ENCODE data around the gene STX2. TPM values are rescaled to one million over a fixed set of nuclear protein-coding genes. Genes with fewer than 3 reads are reported as not detected.

The STX2 gene
- total RNA-seq, 1 donor from 2014 or later: 17.4 TPM

GRCh38 chr12:130879781-130880389 lies 40.8 kb upstream of the STX2 start:
- peaks cover 9% of the 10 kb centered on the region for H3K27me3 Mint-ChIP-seq (ENCODE audit: unreplicated experiment)
- no peaks in the 10 kb centered on the region for H3K9me3 Mint-ChIP-seq (ENCODE audit: unreplicated experiment)
- H3K4me3 Mint-ChIP-seq (ENCODE audit: unreplicated experiment): no peak overlapping the region
- DNase-seq (ENCODE audit: low spot score): no peak
- H3K27ac Mint-ChIP-seq (ENCODE audit: unreplicated experiment): no peak overlapping the region
- peaks cover 8% of the 10 kb centered on the region for H3K36me3 Mint-ChIP-seq (ENCODE audit: low read depth, unreplicated experiment)
- no peak for TF ChIP-seq CTCF (IDR thresholded peaks at IDR 0.05; ENCODE audit: unreplicated experiment)
- no peaks in the 10 kb centered on the region for H3K4me1 Mint-ChIP-seq (ENCODE audit: unreplicated experiment)

- no peaks in the 10 kb centered on the region for H3K9me3 Mint-ChIP-seq (ENCODE audit: unreplicated experiment)
- DNase-seq (ENCODE audit: low spot score): no peak
- no peak overlapping the region for H3K4me3 Mint-ChIP-seq (ENCODE audit: unreplicated experiment)
- H3K27ac Mint-ChIP-seq (ENCODE audit: unreplicated experiment): no peak overlapping the region
- peaks cover 15% of the 10 kb centered on the region for H3K36me3 Mint-ChIP-seq (ENCODE audit: low read depth, unreplicated experiment)
- peaks cover 9% of the 10 kb centered on the region for H3K27me3 Mint-ChIP-seq (ENCODE audit: unreplicated experiment)
- no peak for TF ChIP-seq CTCF (IDR thresholded peaks at IDR 0.05; ENCODE audit: unreplicated experiment)
- peaks cover 3% of the 10 kb centered on the region for H3K4me1 Mint-ChIP-seq (ENCODE audit: unreplicated experiment)
Measured at GRCh38 chr12:130879212-130879686, 40.2 kb upstream of the STX2 start.

GRCh38 chr12:130878193-130879185 lies 39.4 kb upstream of the STX2 start:
- Mint-ChIP-seq H3K9me3 (ENCODE audit: unreplicated experiment) (no peaks in the 10 kb centered on the region), H3K4me1 (ENCODE audit: unreplicated experiment) (peaks cover 6% of the 10 kb centered on the region), H3K27me3 (ENCODE audit: unreplicated experiment) (peaks cover 9% of the 10 kb centered on the region), H3K27ac (ENCODE audit: unreplicated experiment) (no peak overlapping the region), H3K36me3 (ENCODE audit: low read depth, unreplicated experiment) (peaks cover 20% of the 10 kb centered on the region), H3K4me3 (ENCODE audit: unreplicated experiment) (no peak overlapping the region)
- DNase-seq (ENCODE audit: low spot score): no peak
- no peak for TF ChIP-seq CTCF (IDR thresholded peaks at IDR 0.05; ENCODE audit: unreplicated experiment)

GRCh38 chr12:130877333-130877732 lies 38.3 kb upstream of the STX2 start:
- no peak for TF ChIP-seq CTCF (IDR thresholded peaks at IDR 0.05; ENCODE audit: unreplicated experiment)
- no peak overlapping the region for H3K4me3 Mint-ChIP-seq (ENCODE audit: unreplicated experiment)
- no peak overlapping the region for H3K27ac Mint-ChIP-seq (ENCODE audit: unreplicated experiment)
- no peaks in the 10 kb centered on the region for H3K9me3 Mint-ChIP-seq (ENCODE audit: unreplicated experiment)
- H3K27me3 Mint-ChIP-seq (ENCODE audit: unreplicated experiment): peaks cover 11% of the 10 kb centered on the region
- peaks cover 14% of the 10 kb centered on the region for H3K4me1 Mint-ChIP-seq (ENCODE audit: unreplicated experiment)
- peaks cover 28% of the 10 kb centered on the region for H3K36me3 Mint-ChIP-seq (ENCODE audit: low read depth, unreplicated experiment)
- no peak for DNase-seq (ENCODE audit: low spot score)
